IPS DF 4.7 (cell line): Measurements from ENCODE around the gene RARG.
"Not testable (repeated sequence)": the region's sequence is repeated elsewhere in the genome, so short reads cannot be mapped to it uniquely, and the experiment has no call there.

Experiments
- DNase-seq: peaks from one replicate; pipeline ENCODE4 v3.0.0-alpha.2; 2013; ENCODE audit warnings: low spot score; ENCODE audit errors: extremely low read depth

The RARG gene

DNA sequence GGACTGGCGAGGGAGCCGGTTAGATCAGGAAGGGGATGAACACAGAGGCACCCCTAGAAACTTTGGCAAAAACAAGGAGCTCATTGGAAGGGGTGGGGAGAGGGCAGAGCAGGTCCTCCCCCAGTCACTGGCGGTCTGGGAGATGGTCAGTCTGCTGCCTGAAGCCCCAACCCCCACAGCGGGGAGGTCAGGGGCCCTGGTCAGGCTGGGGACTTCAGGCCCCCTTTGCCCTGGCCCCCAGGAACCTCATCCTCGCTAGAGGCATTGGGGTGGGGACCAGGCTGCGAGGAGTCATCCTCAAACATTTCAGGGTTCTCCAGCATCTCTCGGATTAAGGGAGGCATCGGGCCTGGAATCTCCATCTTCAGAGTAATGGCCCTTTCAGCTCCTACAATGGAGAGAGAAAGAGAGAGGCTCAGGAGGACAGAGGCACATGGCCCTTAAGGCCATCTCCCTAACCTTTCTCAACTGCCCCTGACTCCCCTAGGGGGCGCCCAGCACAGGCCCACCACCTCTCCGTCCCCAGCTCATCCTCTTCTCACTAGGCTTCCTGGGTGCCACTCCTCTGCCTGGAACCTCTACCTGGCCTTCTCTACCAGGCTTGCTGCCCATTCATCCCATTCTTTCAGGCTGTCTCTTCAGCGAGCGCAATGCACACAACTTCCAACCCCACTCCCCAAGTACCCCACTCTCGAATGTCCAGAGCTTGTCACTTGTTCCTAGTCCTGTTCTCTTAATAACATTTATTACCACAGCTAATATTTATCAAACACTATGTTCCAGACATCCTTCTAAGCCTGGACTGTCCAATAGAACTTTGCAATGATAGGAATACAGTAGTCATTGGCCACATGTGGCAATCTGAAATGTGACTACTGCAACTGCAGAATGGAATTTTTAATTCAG is 20.3 kb downstream of the RARG start:
- no peak for DNase-seq

DNA sequence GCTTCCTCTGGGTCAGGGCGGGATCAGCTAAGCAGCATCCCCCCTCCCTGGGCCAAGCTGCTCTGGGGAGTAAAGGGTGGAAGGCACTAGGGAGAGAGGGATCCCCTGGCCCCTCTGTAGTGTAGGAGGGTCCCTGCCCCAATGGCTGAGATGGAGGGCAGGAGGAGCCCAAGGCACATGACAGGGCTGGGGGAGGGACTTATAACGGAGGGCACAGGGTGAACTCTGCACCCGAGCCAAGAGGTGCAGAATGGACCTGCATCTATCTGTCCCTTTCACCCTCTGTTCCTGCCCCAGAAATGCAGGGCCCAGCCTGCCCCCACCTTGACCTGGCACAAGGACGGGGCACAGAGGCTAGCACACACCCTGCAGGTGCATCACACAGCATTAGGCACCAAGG is 21.2 kb downstream of the RARG start:
- DNase-seq = no peak

DNA sequence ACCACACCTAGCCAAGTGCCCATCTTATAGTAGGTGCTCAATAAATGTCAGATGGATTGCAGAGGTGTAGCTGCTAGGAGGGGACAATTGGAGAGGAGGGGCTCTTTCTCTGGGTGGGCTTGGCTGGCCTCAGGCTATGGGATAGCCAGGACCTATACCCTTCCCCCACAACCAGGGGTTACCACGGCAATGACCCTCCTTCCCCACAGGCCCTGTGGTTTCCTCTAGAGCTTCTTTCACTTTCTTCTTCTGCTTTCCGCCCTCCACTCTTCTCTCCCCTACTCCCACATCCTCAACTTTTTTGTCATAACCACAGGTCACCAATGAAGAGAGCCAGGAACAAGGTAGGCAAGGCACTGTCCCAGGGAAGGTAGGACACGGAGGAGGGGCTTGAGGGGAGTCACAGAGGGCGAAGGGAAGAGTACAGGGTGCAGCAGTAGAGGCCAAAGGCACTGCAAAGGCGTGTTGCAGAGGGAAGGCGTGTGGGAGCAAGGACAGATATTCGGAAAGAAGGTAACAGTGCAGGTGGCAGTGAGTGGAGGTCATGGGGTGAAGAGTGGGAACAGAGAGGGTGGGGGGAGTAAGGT is 23.0 kb downstream of the RARG start:
- DNase-seq = no peak

DNA sequence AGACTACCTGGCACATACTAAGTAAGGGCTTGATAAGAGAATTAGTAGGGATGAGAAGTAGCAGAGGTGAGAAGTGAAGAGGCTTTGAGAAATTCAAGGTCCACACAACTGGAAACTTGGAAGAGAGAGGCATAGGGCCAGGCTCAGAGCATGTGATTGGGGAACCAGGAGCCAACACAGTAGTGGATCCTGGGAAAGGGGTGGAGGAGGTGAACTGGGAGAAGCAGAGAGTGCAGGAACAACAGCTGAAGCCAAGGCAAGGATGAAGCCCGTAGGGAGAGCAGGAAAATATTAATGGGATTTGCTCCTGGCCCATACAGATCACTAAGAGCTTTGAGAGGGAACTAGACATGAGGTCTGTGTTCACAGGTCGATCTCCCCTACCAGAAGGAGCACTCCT is 23.6 kb downstream of the RARG start:
- no peak for DNase-seq

DNA sequence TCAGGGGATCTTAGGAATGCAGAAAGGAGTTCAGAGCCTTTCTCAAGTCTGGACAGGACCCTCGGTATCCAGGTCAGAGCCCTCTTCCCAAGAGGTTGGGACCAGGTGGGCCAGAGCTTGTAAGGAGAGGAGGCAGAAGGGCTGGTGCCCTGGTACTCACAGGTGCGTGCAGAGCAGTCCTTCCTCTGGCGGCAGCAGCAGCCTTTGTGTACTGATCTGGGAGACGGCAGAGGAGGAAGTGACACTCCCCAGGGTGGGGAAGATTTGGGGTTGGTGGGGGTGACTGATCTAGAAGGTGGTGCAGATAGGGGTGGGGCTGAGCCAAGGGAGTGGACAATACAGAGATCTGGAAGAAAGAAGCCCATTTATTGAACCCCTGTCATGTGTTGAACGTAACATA is 25.0 kb downstream of the RARG start, which contains the start of gene ITGB7:
ITGB7 (minus strand) TSS at position 210 of the 400 bp plus-strand sequence. CDS start 6,808 bp downstream, outside the sequence.
- no peak for DNase-seq

DNA sequence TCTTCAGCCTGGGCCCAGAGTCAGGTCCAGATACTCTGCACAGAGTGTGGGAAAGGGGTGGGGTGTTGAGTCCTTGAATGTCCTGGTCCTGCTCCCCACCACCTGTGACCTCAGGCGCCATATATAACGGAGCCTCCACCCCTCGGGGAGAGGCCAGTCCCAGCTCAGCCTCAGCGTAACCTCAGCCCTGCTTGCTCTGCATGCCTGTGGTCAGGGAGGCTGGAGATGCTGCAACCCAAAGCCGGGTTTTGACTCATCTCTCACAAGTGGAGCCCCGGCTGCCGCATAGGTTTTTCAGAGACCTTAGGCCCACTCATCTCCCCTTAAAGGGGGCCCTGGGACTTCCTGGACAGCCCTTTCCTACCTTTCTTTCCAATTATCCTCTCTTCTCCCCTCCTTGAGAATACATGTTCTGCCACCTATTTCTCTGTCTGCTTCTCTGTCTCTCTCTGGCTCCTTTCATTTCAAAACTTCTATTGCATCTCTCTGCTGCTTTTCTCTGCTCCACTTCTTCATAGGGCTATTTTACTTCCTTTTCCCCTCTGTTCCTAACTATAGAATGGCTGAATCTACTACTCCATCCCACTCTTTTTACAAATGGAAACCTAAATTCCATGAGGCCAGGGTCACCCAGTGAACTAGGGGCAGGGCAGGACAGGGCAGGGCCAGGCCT is 26.1 kb downstream of the RARG start:
- no peak for DNase-seq

DNA sequence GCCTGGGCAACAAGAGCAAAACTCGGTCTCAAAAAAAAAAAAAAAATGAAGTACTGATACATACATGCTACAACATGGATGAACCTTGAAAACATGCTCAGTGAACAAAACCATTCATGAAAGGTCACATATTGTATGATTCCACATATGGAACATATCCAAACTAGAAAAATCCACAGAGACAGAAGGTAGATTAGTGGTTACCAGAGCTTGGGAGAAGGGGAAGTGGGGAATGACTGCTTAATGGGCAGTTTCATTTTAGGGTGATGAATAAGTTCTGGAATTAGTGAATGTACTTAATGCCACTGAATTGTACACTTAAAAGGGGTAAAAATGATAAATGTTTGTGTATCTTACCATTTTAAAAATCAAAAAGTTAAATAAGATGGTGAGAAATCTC is 27.7 kb downstream of the RARG start:
- DNase-seq = no peak

DNA sequence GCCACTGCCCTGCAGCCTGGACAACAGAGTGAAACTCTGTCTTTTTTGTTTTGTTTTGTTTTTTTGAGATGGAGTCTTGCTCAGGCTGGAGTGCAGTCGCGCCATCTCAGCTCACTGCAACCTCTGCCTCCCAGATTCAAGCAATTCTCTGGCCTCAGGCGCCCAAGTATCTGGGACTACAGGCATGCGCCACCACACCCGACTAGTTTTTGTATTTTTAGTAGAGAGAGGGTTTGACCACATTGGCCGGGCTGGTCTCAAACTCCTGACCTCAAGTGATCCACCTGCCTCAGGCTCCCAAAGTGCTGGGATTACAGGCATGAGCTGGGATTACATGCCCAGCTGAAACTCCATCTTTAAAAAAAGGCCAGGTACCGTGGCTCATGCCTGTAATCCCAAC is 29.7 kb downstream of the RARG start:
- DNase-seq = not testable (repeated sequence)

DNA sequence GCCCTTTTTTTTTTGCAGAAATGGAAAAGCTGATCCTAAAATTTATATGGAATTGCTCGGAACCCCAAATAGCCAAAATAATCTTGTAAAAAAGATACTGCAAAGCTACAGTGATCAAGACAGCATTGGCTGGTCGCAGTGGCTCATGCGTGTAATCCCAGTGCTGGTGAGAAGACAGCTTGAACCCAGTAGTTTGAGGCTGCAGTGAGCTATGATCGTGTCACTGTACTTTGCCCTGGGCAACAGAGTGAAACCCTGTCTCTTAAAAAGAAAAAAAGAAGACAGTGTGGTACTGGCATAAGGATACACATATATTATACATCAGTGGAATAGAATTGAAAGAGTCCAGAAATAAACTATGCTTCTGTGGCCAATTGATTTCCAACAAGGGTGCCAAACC is 30.4 kb downstream of the RARG start:
- no peak for DNase-seq

DNA sequence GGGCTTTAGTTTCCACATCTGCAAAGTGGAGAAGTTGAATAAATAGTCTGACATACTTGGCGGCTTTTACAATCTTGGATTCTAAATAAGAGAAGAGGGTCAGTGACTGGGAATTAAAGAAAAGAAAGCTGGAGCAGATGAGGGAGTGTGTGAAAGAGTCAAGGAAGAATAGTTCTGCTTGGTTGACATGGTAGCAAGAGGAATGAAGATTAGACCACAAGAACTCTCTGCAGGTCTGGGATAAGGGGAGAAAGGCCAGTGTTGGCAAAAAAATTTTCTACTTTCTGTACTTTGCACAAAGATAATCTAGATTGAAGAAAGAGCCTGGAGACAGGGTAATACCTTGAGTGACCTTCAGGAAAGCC is 30.9 kb downstream of the RARG start:
- no peak for DNase-seq

DNA sequence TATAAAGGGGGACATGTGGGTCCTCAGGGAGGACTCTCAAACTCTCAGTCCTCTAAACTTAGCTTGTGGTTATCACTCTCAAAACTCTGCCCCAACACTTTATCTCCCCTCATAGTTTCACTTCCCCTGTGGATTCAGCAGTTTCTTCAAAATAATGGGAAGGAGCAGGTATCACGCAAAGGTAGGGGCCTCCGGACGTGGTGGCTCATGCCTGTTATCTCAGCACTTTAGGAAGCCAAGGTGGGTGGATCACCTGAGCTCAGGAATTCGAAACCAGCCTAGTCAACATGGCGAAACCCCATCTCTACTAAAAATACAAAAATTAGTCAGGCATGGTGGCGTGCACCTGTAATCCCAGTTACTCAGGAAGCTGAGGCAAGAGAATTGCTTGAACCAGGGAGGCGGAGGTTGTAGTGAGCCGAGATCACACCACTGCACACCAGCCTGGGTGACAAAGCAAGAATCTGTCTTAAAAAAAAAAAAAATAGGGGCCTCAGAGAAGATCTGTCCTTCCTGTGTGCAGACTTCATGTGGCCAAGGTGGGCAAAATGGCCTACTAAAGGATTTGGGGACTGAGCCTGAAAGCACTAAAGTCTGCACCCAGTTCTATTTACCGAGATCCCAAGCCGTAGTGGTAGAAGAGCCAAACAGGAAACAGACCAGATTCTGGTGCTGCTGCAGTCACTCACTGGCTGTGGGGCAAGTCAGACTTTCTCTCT is 31.4 kb downstream of the RARG start:
- DNase-seq = no peak

DNA sequence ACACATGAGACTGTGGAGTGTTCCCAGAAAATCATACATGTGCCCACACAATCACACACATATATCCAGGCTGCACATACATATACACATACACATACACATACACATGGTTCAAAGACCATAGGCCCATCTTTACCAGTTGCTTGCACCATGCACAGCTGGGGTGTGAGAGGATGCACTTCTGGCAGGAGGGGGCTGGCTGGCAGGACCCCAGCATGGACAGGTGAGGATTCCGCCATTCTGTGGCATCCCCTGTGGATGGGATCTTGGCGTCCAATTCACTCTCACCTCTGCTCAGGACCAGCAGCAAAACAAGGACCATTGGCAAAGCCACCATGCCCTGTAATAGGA is 31.9 kb downstream of the RARG start:
- no peak for DNase-seq

DNA sequence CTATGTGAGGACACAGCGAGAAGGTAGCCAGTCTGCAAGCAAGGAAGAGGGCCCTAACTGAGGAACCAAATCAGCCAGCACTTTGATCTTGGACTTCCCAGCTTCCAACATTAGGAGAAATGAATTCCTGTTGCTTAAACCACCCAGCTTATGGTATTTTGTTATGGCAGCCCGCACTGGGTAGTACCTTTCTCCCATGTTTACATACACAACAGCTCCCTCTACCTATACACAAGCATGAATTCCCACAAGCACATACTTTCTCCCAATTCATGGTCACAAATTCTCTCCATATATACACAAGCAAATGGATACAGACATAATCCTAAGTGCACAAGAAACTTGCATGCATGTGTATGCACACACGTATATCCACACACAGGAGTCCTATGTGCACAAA is 32.3 kb downstream of the RARG start:
- no peak for DNase-seq

DNA sequence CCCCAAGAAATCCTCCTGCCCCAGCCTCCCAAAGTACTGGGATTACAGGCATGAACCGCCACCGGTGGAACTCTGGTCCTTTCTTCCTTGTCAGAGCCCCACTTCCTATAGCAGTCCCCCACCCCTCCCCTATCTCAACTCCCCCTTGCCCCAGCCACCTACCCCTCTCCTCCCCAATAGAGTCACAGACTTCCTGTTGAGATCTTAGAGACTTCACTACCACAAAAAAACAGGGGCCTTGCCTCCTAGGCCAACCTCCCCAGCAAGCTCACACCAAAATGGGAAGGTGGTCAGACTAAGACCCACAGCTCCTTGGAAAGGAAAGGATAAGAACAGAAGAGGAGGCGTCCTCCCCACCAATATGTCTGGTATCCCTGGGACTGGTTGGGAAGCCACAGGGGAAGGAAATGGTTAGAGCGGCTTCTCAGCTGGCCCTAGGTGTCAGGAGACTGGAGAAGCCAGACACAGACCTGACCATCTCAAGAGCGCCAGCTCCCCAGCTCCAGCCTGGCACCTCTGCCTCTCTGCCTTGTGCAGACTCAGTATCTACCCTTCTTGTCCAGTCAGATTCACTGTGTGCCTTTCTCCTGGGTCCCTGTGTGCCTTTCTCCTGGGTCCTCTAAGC is 33.4 kb downstream of the RARG start:
- no peak for DNase-seq

DNA sequence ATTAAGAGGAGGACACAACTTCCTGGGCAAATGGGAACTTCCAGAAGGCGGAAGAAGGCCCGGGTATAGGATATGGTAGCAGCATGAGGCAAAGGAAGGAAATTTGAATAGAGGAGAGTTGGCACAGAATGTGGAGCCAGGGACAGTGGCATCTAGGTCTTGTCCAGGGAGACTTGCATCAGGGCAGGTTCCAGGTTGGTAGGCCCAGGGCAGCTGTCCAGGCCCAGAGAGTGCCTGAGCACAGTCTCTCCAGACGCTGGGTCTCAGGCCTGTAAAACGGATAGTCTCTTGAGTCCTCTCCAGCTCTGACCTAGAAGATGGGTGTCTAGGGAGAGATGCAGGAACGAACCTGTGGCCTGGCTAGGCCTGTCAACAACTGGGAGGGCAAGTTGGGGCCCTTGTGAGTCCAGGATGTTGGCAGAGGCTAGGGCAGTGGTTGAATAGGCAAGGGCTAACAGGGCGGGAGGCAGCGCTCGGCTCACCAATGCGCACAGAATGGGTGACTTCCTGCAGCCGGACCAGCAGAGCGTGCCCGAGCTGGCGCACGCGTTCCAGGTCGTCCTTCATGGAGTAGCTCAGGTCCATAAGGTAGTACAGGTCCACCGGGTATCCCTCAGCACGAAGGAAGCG is 34.9 kb downstream of the RARG start:
- DNase-seq = no peak

DNA sequence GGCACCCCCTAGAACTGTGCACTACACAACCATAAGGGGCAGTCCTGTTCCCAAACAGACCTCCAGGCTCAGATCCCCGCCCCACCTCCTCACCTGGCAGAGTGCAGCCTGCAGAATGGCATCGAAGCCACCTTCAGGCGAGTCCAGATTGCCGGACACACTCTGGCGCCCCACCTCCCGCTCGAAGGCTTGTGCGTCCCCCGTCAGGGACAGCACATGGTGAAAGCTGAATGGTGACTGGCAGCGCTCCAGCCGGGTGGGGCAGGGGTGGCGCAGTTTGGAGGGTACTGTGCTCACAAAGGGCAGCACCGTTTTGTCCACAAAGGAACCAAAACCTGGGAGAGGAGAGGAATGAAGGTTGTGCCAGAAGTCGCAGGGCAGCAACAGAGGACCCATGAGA is 35.5 kb downstream of the RARG start:
- no peak for DNase-seq

DNA sequence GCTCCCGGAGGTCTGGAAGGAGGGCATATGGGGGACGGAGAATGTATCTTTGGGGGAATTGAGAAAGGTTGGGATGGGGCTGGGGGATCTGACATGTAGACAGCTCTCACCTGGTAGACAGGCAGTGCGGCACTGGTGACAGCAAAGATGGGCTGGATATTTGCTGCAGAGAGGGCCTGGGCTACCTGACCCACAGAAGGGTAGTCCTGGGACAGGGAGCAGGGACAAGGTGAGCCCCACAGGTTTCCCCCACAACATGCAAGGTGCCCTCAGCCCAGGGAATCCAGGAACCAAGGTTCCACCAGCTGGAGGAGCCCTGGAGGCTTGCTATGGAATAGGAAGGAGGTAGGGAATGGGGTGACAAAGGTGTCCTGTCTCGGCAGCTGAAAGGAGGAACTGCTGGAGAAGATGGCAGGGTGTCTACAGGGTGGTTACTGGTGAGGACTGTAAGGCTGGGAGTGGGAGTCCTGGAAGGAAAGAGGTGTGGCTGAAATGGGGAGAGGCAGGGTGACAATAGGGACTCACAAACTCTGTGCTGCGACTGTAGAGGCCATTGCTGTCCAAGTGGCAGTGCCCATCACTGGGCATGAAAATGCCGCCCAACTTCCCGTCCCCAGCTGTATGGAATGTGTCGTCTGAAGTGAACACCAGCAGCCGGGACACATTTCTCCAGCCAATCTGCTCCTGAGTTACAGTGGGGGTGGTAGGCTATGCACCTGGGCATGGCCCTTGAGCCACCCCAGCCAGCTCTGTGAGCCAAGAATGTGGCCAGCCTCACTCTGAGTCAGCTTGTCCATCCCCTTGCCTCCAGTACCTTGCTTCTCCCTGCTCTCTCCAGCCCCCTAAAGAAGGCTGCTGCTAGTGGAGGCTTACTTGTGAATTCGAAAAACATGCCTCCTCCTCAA is 36.2 kb downstream of the RARG start:
- no peak for DNase-seq

DNA sequence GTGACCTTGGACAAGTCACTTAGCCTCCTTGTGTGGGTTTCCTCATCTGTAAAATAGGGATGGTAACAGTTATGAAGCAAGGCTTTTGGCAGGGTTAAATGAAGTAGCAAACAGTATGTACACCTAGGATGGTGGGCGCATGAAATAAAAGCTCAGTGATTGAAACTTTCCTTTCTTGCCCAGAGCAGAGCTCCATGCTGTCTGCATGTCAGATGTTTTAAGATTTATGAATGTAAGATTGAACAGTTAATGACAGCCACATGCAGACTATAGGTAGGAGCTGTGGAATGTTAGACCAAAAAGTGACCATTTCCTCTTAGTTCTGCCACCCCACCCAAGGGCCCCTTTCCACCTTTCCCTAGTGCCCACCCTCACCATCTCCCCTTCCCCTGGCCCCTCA is 37.0 kb downstream of the RARG start:
- DNase-seq = no peak

DNA sequence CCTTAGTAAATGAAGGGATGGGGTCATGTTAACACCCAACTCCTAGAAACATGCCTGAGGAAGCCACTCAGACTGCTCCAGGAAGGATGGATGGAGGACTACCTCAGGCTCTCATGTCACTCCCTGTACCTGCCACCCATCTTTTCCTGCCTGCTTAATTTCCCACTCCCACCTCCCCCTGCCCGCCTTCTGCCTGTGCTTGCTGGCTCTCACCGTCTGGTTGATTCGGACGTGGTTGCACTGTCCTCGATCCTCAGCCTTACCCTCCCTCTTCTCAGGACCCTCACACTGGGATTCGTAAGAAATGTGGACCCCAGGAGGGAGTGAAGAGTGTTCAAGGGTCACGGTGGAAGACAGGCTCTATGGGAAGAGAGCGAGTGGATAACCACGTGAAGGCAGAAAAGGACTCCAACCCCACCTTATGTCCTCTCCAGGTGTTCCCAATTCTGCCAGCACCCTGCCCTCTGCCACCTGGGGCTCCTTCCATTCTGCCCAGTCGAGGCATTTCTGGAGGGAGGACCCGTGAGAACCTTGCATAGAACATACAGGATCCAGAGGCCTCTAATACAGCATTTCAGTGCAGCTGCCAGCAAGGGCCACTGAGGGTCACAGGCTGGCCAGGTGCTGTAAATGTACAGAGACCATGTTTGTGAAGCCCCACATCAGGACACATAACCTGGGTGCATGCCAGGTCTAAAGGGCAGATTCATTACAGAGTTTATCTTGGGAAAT is 37.9 kb downstream of the RARG start:
- no peak for DNase-seq
